Fibroblast of mammary gland (primary cell): Measurements from ENCODE around the gene ABR.

Source experiments
- DNase-seq: peaks from one replicate; pipeline ENCODE4 v3.0.0-alpha.2; 2010; ENCODE audit warnings: low read depth
- H3K4me3 ChIP-seq: 2 replicates; pipeline ENCODE4 v1.5.1; 2011; ENCODE audit warnings: low read depth, mild to moderate bottlenecking, low read length, moderate library complexity; ENCODE audit not compliant: control insufficient read depth
- CTCF ChIP-seq: conservative IDR thresholded peaks from 2 replicates; pipeline ENCODE4 v1.5.1; 2011; ENCODE audit warnings: low read depth, low read length, inconsistent platforms; ENCODE audit not compliant: control insufficient read depth, insufficient read depth

The ABR gene

GRCh38 chr17:1058423-1059130 is 121.2 kb downstream of the ABR start:
- peak; percentile 51 for TF ChIP-seq CTCF
- DNase-seq: peak; percentile 55
- no peak overlapping the region for H3K4me3 ChIP-seq

DNA sequence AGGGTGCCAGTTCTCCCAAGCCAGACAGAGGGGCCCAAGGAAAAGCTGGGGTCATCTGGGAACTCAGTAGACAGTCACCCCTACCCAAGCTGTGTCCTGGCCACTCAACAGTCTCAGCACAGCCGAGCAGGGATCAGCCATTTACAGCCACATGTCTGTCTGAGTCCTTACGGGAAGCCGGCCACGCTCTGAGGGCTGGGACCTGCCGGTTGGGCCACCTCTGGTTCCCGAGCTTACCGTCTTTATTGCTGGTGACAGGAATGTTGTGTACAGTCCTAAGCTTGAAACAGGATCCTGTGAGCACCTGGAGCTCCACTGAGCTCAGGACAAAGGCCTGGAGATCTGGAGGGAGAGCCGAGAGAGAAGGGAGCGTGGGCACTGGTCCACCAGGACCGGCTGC is 123.0 kb downstream of the ABR start:
- TF ChIP-seq CTCF: no peak
- no peak for DNase-seq
- H3K4me3 ChIP-seq: no peak overlapping the region

DNA sequence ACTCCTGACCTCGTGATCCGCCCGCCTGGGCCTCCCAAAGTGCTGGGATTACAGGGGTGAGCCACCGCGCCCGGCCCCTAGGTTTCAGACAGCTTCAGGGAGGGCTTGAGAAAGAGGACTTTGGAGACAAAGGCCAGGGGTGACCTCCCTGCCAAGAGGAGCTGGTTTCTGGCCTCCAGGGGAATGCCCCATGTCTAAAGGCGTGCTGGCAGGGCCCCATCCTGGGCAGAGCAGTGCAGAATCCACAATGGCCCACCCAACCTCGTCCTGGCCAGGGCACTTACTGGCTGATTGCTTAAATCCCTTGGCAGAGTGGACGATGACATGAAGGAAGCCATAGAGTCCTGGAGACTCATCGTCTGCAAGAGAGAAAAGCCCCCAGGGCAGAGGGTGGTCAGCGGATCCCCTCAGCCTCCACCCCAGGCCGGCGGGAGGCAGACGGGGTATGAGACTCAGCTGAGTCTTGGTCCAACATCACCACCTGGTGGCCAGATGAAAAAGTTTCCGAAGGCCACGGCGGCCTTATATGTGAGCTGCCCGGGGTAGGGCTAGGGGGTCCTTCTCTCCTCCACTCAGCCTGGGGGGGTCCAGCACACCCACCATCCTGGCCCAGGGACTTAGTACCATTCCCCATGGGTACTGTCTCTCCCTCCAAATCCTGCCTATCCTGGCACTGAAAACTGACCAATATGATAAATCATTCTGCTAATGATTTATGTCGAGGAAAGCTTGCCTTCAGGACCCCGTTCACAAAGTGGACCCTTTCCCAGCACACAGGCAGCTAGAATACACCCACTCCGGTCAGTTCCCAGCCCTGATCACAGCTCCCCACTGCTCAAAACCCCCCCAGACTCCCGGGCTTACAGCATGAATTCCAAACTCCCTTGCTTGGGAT is 123.8 kb downstream of the ABR start:
- H3K4me3 ChIP-seq: no peak overlapping the region
- DNase-seq: peak; percentile 62
- peak; percentile 60 for TF ChIP-seq CTCF

GRCh38 chr17:1055231-1055630 is 124.5 kb downstream of the ABR start:
- DNase-seq: no peak
- no peak overlapping the region for H3K4me3 ChIP-seq
- no peak for TF ChIP-seq CTCF

DNA sequence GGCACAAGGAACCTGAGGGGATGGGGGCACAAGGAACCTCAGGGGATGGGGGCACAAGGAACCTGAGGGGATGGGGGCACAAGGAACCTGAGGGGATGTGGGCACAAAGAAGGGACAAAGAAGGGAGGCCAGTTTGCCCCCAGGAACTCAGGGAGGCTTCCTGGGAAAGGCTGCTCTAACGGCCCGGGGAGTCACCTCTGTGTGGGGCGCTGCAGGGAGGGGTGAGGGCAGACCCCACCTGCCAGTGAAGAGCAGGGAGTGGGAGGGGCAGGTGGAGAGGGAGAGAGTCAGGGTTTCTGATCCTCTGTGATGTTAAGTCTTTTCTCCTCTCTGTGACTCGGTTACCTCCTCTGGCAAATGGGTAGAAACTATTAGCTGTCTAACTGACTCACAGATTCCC is 125.1 kb downstream of the ABR start:
- H3K4me3 ChIP-seq: no peak overlapping the region
- no peak for TF ChIP-seq CTCF
- DNase-seq: no peak

GRCh38 chr17:1053661-1054360 is 126.0 kb downstream of the ABR start:
- TF ChIP-seq CTCF: no peak
- no peak for DNase-seq
- H3K4me3 ChIP-seq: no peak overlapping the region
